Anterior cingulate cortex (tissue), 58 donors: ENCODE data around the gene CNTNAP2.

Experiments
- DNase-seq, 58 donors: peaks; one replicate each; lab custom pipeline; 2025; lab: John Stamatoyannopoulos, UW

The CNTNAP2 gene

GRCh38 chr7:147912946-147913638 is 1796.5 kb downstream of the CNTNAP2 start:
- DNase-seq, result no peak

DNA sequence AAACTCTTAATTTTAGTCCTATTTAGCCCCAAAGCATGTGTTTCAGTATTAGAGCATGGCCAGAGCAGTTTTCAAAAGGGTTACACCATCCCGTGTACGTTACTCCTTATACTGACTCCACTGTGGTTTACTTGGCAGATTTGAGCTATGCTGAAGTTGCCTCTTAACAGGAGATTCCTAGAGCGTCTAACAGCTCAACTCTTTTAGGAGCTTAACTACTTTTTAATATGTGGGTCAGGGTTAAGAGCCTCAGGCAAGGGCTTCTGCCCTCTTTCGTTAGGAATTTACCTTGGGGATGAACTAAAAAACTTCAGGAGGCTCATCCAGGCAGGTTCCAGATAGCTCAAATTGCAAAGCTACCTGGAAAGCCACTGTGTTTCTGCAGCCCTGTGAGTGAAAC is 1799.2 kb downstream of the CNTNAP2 start:
- no peak for DNase-seq

- no peak for DNase-seq
Observed at GRCh38 chr7:147916573-147916972, 1800.0 kb downstream of the CNTNAP2 start.

- peak in 1 of 58 donors; percentile 11 for DNase-seq
Observed at GRCh38 chr7:147923841-147924240, 1807.2 kb downstream of the CNTNAP2 start.

GRCh38 chr7:147937428-147937827 is 1820.8 kb downstream of the CNTNAP2 start:
- DNase-seq, result no peak

GRCh38 chr7:147941381-147941780 is 1824.8 kb downstream of the CNTNAP2 start:
- peak in 3 of 58 donors; percentile 1 to 3 (median 1) for DNase-seq

GRCh38 chr7:147944321-147944720 is 1827.7 kb downstream of the CNTNAP2 start:
- DNase-seq, result no peak

DNA sequence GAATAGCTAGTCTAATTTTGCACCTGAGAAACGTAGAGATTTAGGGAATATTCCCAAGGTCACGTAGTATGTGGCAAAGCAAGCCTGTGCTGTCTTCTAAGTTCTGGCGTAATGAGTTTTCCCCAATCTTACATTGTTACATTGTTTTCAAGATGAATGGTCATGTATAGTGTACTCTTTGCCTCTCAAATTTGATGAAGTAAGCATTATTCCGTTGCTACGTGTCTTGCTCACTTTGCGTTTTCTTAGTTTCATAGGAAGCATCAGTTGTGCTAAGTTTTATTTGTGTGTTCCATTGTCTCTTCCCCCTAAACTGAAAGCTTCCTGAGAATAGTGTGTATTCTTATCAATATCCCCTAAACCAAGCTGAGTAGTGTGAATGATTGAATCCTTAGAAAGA is 1836.3 kb downstream of the CNTNAP2 start:
- DNase-seq, result no peak

GRCh38 chr7:147968046-147968610 is 1851.5 kb downstream of the CNTNAP2 start:
- no peak for DNase-seq

DNA sequence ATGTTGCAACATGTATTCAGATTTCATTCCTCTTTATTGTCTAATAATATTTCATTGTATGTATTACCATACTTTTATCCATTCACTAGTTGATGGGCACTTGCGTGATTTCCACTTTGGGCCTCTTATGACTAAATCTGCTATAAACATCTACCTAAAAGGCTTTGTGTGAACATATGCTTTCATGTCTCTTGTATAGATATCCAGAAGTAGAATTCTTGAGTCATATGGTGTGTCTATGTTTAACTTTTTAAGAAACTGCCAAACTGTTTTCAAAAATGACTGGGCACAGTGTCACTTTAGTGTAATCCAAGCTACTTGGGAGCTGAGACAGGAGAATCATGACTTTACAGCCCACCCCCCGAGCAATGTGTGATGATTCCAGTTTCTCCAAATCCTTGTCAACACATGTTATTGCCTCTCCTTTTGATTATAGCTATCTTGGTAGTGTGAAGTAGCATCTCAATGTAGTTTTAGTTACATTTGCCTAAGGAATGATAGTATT is 1855.1 kb downstream of the CNTNAP2 start:
- DNase-seq, result peak in 11 of 58 donors; percentile 1 to 61 (median 6)

DNA sequence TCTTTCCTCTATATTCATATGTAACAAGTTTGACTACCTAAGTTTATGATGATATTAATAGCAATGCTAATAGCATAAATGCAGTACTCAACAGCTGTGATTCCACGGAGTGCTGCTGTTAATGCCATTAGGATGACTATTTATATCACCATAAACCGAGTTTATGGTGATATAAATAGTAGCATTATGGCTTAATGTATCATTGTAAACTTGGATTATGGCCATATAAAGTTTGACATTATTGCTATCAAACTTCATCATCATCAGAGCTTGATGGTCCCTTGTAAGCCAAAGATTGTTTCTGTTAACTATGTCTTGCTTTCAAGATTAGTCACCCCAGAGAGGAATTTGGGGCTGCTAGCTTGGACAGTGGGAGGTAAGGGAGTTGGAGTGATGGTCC is 1861.6 kb downstream of the CNTNAP2 start:
- no peak for DNase-seq

DNA sequence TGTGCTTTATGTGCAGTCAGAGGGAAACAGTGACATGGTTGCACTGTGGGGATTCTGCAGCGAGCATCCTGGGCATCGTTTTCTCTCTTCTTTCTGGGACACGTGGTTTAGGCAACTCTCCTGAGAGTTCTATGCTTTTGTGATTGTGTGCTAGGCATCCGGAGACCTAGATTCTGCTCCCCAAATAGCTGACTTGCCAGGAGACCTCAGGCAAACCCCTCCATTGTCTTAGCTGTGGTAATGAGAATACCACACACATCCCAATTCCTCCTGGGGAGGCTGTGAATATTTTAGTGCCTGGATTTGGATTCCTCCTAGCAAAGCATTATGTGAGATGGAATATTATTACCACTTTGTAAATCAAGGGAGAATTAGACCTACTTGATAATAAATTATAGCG is 1862.0 kb downstream of the CNTNAP2 start:
- DNase-seq, result no peak

DNA sequence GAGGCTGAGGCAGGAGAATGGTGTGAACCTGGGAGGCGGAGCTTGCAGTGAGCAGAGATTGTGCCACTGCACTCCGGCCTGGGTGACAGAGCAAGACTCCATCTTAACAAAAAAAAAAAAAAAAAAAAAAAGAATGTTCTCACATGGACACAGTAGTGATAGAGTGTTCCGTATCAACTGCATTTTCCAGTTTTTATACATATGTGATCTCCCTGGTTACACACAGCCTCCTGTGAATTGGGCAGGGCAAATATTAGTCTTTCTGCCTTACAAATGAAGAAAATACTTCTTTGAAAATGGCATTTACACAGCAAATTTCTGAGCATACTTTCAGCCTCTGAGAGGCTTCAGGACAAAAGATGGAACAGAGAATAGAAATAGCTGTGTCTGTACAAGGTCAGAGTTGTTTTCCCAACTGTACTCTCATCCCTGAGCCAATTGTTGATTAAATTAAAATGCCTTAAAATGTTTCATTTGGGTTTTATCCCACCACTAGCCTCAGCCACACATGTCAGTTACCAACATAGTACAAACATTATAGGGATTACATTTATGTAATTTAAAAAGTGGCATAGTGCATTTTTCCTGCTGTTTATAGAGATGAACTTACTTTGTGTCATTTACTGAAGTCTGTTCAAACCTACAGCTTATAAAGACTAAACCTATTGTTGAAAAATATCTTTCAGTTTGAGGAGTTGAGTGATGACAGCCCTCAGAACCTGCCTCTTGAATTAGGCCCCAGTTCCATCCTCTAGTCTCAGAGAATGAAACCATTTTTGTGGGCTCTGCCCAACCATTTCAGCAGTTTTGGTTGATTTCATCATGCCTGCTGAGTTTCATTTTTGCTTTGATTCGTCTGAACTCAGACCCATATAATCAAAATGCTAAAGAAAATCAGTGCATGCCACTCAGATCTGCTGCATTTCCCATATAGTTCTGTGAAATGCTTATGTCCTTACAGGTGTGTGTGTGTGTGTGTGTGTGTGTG is 1864.5 kb downstream of the CNTNAP2 start:
- DNase-seq, result no peak

- DNase-seq, result no peak
Observed at GRCh38 chr7:147982307-147982706, 1865.7 kb downstream of the CNTNAP2 start.

DNA sequence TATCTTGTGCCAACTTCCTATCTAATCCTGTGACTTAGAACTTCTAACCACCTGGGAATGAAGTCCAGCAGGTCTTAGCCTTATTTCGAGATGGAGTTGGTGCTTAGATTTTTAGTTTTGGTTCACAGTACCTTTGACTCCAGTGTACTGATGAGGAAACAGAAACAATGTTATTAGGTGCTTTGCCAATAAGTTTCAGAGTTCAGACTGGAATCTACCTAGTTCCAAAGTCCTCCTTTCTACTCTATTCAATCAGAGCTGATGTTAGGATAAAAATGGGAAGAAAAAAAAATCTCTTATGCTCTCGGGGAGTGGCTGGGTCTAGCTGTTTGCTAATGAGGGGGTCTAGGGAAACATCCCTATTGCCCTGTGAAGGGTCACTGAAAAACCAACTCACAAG is 1867.7 kb downstream of the CNTNAP2 start:
- no peak for DNase-seq

DNA sequence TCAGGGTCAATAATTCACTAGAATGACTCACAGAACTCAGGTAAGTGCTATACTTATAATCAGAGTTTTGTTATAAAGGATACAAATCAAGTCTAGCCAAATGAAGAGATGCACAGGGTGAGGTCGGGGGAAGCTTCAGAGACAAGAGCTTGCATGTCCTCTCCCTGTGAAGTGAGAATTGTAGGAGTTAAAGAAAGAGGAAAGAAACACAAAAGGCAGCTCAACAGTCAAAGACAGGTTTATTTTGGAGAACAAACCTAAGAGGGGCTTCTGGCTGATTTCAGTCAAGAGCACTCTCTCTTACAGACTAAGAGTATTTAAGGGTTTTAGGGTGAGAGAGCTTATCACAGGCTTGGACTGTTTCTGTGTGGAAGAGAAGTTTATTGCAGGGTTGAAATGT is 1873.5 kb downstream of the CNTNAP2 start:
- DNase-seq, result no peak

DNA sequence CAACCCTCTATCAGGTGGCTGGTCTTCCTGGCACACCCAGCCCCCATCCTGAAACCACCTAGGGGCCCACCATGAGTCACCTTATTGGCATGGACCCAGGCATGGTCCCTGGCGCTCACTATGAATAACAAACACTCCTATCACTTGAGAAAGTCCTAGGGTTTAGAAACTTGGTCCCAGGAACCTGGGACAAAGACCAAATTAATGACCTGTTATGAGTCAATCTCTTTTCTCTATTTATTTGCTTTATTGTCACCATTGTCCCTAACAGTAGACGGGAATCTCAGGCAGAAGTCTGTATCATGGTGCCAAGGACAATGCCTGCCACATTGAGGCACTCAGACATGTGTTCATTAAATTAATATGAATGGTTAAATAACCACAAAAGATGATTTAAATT is 1874.3 kb downstream of the CNTNAP2 start:
- no peak for DNase-seq

DNA sequence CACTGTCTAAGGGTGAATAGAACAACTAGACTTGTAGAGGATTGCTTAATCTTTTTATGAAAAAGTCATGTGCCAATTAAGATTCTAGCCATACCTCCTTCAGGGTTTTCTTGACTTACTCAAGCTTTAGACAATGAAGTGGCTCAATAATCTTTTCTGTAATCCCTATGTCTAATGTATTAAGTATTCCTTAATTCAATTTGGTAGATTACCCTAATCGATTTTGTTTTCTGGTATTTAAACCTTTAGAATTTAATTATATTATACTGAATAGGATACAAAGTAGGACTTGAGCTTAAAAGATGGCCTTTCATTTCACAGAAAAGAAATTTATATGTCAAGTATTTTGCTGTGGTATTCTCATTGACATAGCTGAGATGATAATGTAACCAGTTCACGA is 1876.1 kb downstream of the CNTNAP2 start:
- no peak for DNase-seq

DNA sequence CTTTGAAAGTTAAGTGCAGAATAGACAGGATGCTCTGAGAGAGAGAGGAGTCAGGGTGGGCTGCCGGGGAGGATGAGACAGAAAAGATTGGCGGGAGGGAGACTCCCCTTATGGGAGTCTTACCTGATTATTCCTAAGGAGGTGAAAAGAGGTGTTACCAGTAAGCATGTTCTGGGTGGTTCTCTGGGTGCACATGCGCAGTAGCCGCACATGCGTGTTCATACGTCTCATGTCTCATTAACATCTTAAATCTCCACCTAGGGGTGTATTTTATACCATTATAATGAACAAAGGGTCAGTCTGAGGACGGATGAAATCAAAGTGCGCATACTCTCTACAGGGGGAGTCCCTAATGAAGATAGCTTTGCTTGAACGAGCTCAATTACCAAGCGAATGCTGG is 1881.0 kb downstream of the CNTNAP2 start:
- no peak for DNase-seq

DNA sequence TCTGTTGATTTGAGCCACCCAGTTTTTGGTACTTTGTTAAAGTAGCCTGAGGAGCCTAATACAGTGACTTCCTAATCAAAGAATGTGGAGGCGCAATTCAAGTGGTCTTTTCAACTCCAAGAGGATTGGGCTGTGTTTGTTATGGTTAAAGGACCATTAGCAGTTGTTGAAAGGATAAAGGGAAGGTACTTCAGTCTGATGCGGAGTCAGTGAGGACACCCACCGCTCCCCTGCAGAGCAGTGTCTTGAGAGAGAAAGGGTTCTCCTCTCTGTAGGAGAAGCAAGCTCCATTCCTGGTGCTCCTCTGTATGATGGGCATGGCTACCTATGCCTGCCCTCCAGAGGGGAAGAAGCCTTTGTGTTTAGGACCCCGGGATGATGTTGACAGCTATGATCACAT is 1883.4 kb downstream of the CNTNAP2 start:
- DNase-seq, result no peak

DNA sequence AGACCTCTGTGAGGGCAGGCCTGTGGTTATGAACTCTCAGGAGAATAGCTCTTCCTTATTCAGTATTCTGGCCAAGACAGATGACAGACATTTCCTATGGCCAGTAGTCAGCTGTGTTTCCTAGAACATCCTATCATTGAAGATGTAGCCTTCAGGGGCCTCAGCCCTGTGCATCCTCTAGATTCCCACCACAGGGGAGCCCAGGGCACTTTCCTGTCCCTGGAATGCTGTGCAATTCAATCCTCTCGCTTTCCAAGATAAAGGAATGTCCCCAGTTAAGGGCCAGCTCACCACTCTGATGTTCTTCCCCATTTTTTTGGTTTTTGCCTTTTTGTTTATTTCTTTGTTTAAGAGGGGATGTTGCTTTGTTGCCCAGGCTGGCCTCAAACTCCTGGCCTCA is 1895.2 kb downstream of the CNTNAP2 start:
- no peak for DNase-seq
